Measurements from ENCODE around the gene SGK1. TPM values are rescaled to one million over a fixed set of nuclear protein-coding genes. Genes with fewer than 3 reads are reported as not detected.
"Not testable (repeated sequence)": the region's sequence is repeated elsewhere in the genome, so short reads cannot be mapped to it uniquely, and the experiment has no call there.

SGK1 gene
- total RNA-seq, 2 experiments from 2014 or later, result 39.7 to 41.0 TPM

GRCh38 chr6:134204031-134204430, 113.9 kb downstream of the SGK1 start:
- H3K4me3 Mint-ChIP-seq, result no peak overlapping the region
- H3K27ac Mint-ChIP-seq, result no peak overlapping the region
- POLR2A ChIA-PET, result no interaction called here
- intact Hi-C loops (cut with micrococcal nuclease), result no loop called here
- CTCF ChIA-PET, result interaction anchor here (0.6 kb wide), 1 partner anchor 9 kb away, joined by 3 read pairs; no protein-coding TSS in a partner anchor
- peaks cover 7% of the 10 kb centered on the region for H3K36me3 Mint-ChIP-seq
- H3K27me3 Mint-ChIP-seq, result no peaks in the 10 kb centered on the region
- peaks cover 4% of the 10 kb centered on the region for H3K4me1 Mint-ChIP-seq (ENCODE audit: low read depth)
- no peak for DNase-seq
- peaks cover 6% of the 10 kb centered on the region for H3K9me3 Mint-ChIP-seq

- CTCF ChIA-PET, result no interaction called here
- H3K9me3 Mint-ChIP-seq, result peaks cover 6% of the 10 kb centered on the region
- H3K27me3 Mint-ChIP-seq, result no peaks in the 10 kb centered on the region
- no peak for DNase-seq
- peaks cover 5% of the 10 kb centered on the region for H3K4me1 Mint-ChIP-seq (ENCODE audit: low read depth)
- intact Hi-C loops (cut with micrococcal nuclease), result no loop called here
- H3K36me3 Mint-ChIP-seq, result peaks cover 7% of the 10 kb centered on the region
- H3K4me3 Mint-ChIP-seq, result no peak overlapping the region
- no peak overlapping the region for H3K27ac Mint-ChIP-seq
- POLR2A ChIA-PET, result no interaction called here
Observed at GRCh38 chr6:134201716-134202115, 116.2 kb downstream of the SGK1 start.

GRCh38 chr6:134199848-134200606, 117.9 kb downstream of the SGK1 start:
- ChIA-PET POLR2A (no interaction called here), CTCF (no interaction called here)
- Mint-ChIP-seq H3K27me3 (no peaks in the 10 kb centered on the region), H3K27ac (no peak overlapping the region), H3K9me3 (peaks cover 6% of the 10 kb centered on the region), H3K4me1 (ENCODE audit: low read depth) (peaks cover 9% of the 10 kb centered on the region), H3K4me3 (no peak overlapping the region), H3K36me3 (peaks cover 7% of the 10 kb centered on the region)
- intact Hi-C loops (cut with micrococcal nuclease), result loop anchor here (5.0 kb wide), 1 partner anchor 37 kb away; no protein-coding TSS in a partner anchor
- no peak for DNase-seq

GRCh38 chr6:134198093-134198492, 119.8 kb downstream of the SGK1 start:
- ChIA-PET POLR2A (interaction anchor here (0.6 kb wide), 1 partner anchor 10 kb away, joined by 3 read pairs; no protein-coding TSS in a partner anchor), CTCF (no interaction called here)
- Mint-ChIP-seq H3K27ac (no peak overlapping the region), H3K4me3 (no peak overlapping the region), H3K36me3 (peaks cover 4% of the 10 kb centered on the region), H3K27me3 (no peaks in the 10 kb centered on the region), H3K9me3 (no peaks in the 10 kb centered on the region), H3K4me1 (ENCODE audit: low read depth) (peaks cover 9% of the 10 kb centered on the region)
- intact Hi-C loops (cut with micrococcal nuclease), result loop anchor here (5.0 kb wide), 1 partner anchor 39 kb away; no protein-coding TSS in a partner anchor
- DNase-seq, result no peak

GRCh38 chr6:134197685-134198084, 120.2 kb downstream of the SGK1 start:
- H3K27me3 Mint-ChIP-seq; CTCF ChIA-PET; H3K9me3 Mint-ChIP-seq; H3K36me3 Mint-ChIP-seq; DNase-seq; H3K4me3 Mint-ChIP-seq; H3K27ac Mint-ChIP-seq; H3K4me1 Mint-ChIP-seq (ENCODE audit: low read depth): not testable (repeated sequence)
- POLR2A ChIA-PET, result interaction anchor here (0.6 kb wide), 1 partner anchor 9 kb away, joined by 3 read pairs; no protein-coding TSS in a partner anchor
- intact Hi-C loops (cut with micrococcal nuclease), result loop anchor here (5.0 kb wide), 1 partner anchor 40 kb away; no protein-coding TSS in a partner anchor

GRCh38 chr6:134196568-134197193, 121.2 kb downstream of the SGK1 start:
- ChIA-PET CTCF (interaction anchor here (1.5 kb wide), 1 partner anchor 18 kb away, joined by 6 read pairs; no protein-coding TSS in a partner anchor), POLR2A (no interaction called here)
- Mint-ChIP-seq H3K9me3 (no peaks in the 10 kb centered on the region), H3K4me1 (ENCODE audit: low read depth) (peaks cover 9% of the 10 kb centered on the region), H3K27ac (no peak overlapping the region), H3K36me3 (no peaks in the 10 kb centered on the region), H3K27me3 (no peaks in the 10 kb centered on the region), H3K4me3 (no peak overlapping the region)
- intact Hi-C loops (cut with micrococcal nuclease), result loop anchor here (5.0 kb wide), 1 partner anchor 41 kb away; no protein-coding TSS in a partner anchor
- DNase-seq, result no peak

- intact Hi-C loops (cut with micrococcal nuclease), result loop anchor here (5.0 kb wide), 1 partner anchor 41 kb away; no protein-coding TSS in a partner anchor
- no peak for DNase-seq
- Mint-ChIP-seq H3K9me3 (no peaks in the 10 kb centered on the region), H3K27ac (no peak overlapping the region), H3K36me3 (no peaks in the 10 kb centered on the region), H3K4me3 (no peak overlapping the region), H3K4me1 (ENCODE audit: low read depth) (peaks cover 9% of the 10 kb centered on the region), H3K27me3 (no peaks in the 10 kb centered on the region)
- POLR2A ChIA-PET, result no interaction called here
- CTCF ChIA-PET, result interaction anchor here (1.5 to 1.9 kb wide), 2 partner anchors 18 to 445 kb away, joined by 5 to 6 read pairs; no protein-coding TSS in a partner anchor
Observed at GRCh38 chr6:134195985-134196384, 121.9 kb downstream of the SGK1 start.

- CTCF ChIA-PET, result interaction anchor here (0.9 to 1.9 kb wide), 2 partner anchors 445 to 628 kb away, joined by 3 to 5 read pairs; no protein-coding TSS in a partner anchor
- Mint-ChIP-seq H3K36me3 (no peaks in the 10 kb centered on the region), H3K27ac (no peak overlapping the region), H3K27me3 (no peaks in the 10 kb centered on the region), H3K4me3 (no peak overlapping the region), H3K9me3 (no peaks in the 10 kb centered on the region), H3K4me1 (ENCODE audit: low read depth) (peaks cover 9% of the 10 kb centered on the region)
- no peak for DNase-seq
- intact Hi-C loops (cut with micrococcal nuclease), result loop anchor here (5.0 kb wide), 1 partner anchor 42 kb away; no protein-coding TSS in a partner anchor
- POLR2A ChIA-PET, result no interaction called here
Observed at GRCh38 chr6:134195164-134195906, 122.6 kb downstream of the SGK1 start.

GRCh38 chr6:134193536-134194498, 124.1 kb downstream of the SGK1 start:
- intact Hi-C loops (cut with micrococcal nuclease), result no loop called here
- H3K9me3 Mint-ChIP-seq, result no peaks in the 10 kb centered on the region
- no peak overlapping the region for H3K4me3 Mint-ChIP-seq
- H3K36me3 Mint-ChIP-seq, result no peaks in the 10 kb centered on the region
- no peak overlapping the region for H3K27ac Mint-ChIP-seq
- peaks cover 6% of the 10 kb centered on the region for H3K4me1 Mint-ChIP-seq (ENCODE audit: low read depth)
- H3K27me3 Mint-ChIP-seq, result no peaks in the 10 kb centered on the region
- CTCF ChIA-PET, result interaction anchor here (0.8 to 1.9 kb wide), 2 partner anchors 445 to 447 kb away, joined by 3 to 5 read pairs; no protein-coding TSS in a partner anchor
- no peak for DNase-seq
- POLR2A ChIA-PET, result interaction anchor here (0.6 to 0.8 kb wide), 2 partner anchors 12 to 445 kb away, joined by 3 read pairs; no protein-coding TSS in a partner anchor

- H3K27ac Mint-ChIP-seq; H3K4me1 Mint-ChIP-seq (ENCODE audit: low read depth); DNase-seq; intact Hi-C loops (cut with micrococcal nuclease); H3K4me3 Mint-ChIP-seq; POLR2A ChIA-PET; H3K9me3 Mint-ChIP-seq; H3K36me3 Mint-ChIP-seq; H3K27me3 Mint-ChIP-seq: not testable (repeated sequence)
- CTCF ChIA-PET, result interaction anchor here (0.8 kb wide), 1 partner anchor 446 kb away, joined by 3 read pairs; no protein-coding TSS in a partner anchor
Observed at GRCh38 chr6:134192609-134193008, 125.3 kb downstream of the SGK1 start.

- Mint-ChIP-seq H3K9me3 (no peaks in the 10 kb centered on the region), H3K4me1 (ENCODE audit: low read depth) (no peaks in the 10 kb centered on the region), H3K27ac (no peak overlapping the region), H3K36me3 (no peaks in the 10 kb centered on the region), H3K27me3 (no peaks in the 10 kb centered on the region), H3K4me3 (no peak overlapping the region)
- ChIA-PET CTCF (no interaction called here), POLR2A (interaction anchor here (0.6 kb wide), 1 partner anchor 291 kb away, joined by 3 read pairs; no protein-coding TSS in a partner anchor)
- intact Hi-C loops (cut with micrococcal nuclease), result no loop called here
- DNase-seq, result no peak
Observed at GRCh38 chr6:134190883-134191282, 127.0 kb downstream of the SGK1 start.

All from activated CD4-positive, alpha-beta memory T cell treated with anti-CD3 and anti-CD28 coated beads for 36 hours (primary cell).